Hypothalamus (tissue), 51 donors: ENCODE data around the gene EPHB2.
"Not testable (repeated sequence)": the region's sequence is repeated elsewhere in the genome, so short reads cannot be mapped to it uniquely, and the experiment has no call there.

Experiments
- DNase-seq, 51 donors: peaks; one replicate each; lab custom pipeline; 2025; lab: John Stamatoyannopoulos, UW

The EPHB2 gene

DNA sequence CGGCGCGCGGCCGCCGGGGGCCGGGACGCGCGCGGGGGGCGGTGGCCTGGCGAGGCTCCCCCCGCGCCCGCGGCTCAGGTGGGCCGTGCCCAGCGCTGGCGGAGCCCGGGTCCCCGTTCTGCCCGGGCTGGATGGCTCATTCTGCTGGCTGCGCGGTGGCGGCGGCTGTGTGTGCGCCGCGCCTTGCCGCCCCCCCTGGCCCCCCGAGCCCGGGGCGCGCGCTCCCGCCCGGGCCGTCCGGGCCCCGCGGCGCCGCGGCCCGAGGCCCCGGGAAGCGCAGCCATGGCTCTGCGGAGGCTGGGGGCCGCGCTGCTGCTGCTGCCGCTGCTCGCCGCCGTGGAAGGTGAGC, at the start of gene EPHB2:
TSS of gene EPHB2 (plus strand) at position 139 of the 349 bp plus-strand sequence. CDS start at position 283, 144 bp downstream.
- peak in 38 of 51 donors; percentile 13 to 76 (median 50) for DNase-seq

DNA sequence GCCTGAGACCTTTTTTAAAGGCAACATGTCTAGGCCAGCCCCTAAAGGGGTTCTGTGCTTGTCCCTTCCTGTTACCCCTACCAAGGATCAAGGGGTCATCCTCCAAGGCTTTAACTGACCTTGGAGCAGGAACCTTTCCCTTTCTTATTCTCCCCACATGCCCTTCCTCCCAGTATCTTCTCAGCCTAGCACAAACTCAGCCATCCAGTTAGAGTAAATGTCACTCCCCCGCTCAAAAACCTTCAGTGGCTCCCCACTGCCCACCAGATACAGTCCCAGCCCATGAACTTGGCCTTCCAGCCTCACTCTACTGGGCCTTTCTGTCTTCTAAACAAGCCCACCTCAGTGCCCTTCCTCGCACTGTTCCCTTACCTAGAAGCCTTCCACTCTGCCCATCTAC, 48.8 kb upstream of the EPHB2 start:
- no peak for DNase-seq

DNA sequence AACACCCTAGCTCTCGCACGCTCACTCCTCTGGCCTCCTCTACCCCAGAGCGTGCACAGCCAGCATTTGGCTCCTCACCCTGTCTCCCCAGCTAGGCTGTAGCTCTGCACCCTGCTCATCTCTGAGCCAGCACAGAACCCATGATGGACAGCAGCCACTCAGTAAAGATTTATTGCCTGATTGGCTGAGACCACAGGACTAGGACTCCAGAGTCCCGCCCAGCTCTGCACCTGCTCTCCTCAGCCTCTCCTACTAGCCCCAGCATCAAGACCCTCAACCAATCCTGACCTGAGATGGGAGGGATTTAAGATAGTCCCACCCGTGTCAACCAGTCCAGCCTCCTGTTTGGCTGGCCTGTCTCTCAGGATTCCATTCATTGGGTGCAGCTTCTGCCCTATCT, 48.3 kb upstream of the EPHB2 start:
- peak in 24 of 51 donors; percentile 16 to 63 (median 29) for DNase-seq

DNA sequence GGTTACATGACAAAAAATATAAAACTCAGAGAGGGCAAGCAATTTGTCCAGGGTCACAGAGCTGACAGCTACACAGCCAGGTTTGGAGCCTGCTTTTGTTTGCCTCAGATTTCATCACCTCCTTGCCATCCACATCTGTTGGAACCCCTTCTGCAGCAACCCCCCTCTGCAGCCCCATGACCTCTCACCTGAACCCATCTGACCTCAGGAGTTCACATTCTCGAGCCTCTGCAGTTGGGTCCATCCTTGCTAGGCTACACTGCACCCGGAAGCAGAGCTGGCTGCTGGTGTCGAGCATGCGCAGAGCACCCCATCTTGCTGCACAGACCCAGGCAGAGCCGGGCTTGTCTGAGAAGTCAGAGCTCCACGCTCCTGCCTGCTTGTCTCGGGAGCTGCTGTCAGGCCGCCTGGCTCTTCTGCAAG, 47.6 kb upstream of the EPHB2 start:
- DNase-seq, result no peak

DNA sequence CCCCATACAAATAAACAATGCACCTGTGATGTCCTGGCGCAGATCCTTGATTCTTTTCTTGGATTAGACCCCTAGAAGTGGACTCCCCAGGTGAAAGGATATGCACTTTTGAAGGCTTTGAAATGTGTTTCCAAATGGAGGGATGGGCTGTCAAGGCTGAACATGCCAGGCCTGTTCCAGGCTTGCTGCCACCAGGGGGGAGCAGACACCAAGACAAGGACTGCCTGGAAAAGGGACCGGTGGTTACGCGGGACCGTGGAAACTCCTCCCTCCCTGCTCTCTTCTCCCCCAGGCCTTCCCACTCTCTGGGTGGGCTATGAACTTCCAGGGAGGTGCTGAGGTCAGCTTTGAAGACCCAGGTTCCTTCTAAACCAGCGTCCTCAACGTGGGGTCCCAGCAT, 44.9 kb upstream of the EPHB2 start:
- DNase-seq, result peak in 18 of 51 donors; percentile 7 to 41 (median 16)

DNA sequence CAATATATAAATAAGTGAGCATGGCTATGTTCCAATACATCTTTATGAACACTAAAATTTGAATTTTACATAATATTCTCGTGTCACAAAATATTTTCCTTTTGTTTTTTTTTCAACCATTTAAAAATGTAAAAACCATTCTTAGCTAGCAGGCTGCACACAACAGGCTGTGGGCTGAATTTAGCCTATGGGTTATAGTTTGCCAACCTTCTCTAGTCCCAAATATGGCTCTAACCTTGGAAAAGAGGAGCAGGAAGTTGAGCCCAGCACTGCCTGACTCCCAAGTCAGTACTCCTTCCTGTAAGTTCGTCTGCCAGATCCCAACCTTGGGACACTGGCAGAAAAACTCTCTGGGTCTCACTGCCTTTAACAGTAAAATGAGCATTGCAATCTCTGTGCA, 44.2 kb upstream of the EPHB2 start:
- no peak for DNase-seq

DNA sequence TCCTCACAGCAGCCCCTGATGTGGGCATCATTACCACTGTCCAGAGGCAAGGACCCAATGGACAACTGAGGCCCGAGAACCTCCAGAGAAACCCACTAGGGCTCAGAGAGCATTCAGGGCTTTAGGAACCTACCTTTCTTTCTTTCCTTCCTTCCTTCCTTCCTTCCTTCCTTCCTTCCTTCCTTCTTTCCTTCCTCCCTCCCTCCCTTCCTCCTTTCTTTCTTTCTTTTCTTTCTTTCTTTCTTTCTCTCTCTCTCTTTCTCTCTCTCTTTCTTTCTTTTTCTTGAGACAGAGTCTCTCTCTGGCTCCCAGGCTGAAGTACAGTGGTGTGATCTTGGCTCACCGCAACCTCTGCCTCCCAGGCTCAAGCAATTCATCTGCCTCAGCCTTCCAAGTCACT, 41.8 kb upstream of the EPHB2 start:
- not testable (repeated sequence) for DNase-seq

DNA sequence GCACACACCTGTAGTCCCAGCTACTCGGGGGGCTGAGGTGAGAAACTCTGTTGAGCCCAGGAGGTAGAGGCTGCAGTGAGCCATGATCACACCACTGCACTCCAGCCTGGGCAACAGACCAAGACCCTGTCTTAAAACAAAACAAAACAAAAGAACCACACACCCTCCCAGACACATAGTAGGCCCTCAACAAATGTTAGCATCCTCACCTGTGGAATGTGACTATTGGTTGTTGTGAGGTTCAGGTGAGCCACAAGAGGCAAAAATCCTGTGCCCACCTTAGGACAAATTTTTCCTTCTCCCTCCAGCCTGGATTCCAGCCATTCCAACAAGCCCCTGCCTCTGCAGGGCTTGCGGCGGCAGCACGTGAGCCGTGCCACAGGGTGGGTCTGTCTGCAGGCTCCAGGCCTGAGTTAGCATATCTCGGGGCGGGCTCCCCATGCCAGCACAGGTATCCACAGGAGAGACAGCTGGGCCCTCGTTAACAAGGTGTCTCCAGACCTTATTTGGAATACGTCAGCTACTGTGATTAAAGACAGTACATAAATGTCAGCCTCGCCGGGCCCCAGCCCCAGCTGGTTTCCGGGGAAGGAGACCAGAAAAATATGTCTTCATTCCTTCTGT, 40.2 kb upstream of the EPHB2 start:
- no peak for DNase-seq

DNA sequence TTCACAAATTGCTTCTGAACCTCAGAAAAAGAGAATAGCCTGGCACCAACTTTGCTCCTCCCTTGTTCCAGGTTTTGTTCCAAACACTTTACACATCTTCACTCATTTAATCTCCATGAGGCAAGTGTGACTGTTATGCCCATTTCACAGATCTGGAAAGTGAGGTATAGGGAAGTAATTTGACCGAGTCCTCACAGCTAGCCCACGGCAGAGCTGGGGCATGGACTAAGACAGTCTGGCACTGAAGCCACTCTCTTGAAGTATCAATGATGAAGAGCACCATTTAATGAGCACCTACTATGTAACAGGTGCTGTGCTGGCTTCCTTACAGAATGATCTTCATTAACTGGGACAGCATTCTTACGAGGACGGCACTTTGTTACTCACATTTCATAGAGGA, 38.6 kb upstream of the EPHB2 start:
- DNase-seq, result no peak

DNA sequence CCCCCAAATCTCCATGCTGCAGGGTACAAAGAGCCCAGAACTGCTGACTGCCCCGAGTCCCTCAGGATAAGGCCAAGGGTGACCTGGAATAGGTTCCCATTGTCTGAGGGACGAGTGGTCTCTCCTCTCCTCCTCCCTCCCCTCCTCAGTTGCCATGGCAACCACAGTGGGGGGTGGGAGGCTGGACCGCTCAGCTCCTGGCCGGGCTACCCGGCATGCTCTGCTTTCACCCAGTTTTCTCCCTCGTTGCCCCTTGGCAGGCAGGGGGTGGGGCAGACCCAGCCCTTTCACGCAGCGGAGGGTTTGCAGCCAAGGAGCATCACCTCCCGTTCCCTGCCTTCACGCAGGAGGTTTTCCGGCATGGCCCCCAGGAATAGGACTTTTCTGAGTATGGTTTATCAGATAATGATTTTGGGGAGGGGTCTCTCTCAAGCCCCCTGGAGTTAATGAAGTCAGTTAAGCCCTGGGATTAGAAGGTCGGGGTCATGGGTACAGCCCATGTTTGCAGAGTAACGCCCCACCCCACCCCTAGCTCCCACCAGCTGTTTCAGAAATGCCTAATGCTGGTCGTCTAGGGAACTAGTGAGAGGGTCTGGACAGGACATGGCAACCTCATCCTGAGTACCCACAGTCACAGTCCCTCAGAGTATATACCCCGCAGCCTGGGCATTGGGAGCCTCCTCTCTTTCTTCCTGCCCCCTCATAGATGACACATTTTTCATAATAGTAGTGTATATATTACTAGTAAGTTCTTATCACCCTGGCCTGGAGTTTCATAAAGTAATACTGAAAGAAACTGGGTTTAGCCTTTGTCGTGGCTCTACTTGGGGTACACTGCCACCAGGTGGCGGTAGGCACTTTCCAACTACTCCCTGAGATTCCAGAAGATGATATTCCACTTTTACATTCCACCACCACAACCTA, 36.9 kb upstream of the EPHB2 start:
- peak in 30 of 51 donors; percentile 6 to 64 (median 28) for DNase-seq

DNA sequence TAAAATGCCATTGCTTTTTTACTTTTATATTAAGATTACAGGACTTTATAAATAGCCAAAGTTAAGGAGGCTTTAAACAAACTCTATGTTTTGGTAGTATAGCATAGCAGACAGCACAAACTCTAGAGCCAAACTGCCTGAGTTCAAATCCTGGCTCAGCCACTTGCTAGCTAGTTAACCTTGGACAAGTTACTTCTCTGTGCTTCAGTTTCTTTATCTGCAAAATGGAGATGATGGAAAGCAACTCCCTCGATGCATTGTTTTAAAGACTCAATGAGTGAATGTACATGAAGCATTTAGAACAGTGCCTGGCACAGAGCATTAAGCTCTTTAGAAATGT, 36.3 kb upstream of the EPHB2 start:
- no peak for DNase-seq

DNA sequence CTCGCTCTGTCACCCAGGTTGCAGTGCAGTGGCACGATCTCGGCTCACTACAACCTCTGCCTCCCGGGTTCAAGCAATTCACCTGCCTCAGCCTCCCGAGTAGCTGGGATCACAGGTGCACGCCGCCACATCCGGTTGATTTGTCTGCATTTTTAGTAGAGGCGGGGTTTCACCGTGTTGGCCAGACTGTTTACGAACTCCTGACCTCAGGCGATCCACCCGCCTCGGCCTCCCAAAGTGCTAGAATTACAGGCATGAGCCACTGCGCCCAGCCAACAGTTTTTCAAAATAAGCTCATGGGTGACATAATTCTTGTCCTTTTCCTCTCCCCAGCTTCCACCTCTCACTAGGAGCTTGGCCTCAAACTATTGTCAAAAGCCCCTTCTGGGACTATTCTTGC, 34.5 kb upstream of the EPHB2 start:
- DNase-seq, result not testable (repeated sequence)

DNA sequence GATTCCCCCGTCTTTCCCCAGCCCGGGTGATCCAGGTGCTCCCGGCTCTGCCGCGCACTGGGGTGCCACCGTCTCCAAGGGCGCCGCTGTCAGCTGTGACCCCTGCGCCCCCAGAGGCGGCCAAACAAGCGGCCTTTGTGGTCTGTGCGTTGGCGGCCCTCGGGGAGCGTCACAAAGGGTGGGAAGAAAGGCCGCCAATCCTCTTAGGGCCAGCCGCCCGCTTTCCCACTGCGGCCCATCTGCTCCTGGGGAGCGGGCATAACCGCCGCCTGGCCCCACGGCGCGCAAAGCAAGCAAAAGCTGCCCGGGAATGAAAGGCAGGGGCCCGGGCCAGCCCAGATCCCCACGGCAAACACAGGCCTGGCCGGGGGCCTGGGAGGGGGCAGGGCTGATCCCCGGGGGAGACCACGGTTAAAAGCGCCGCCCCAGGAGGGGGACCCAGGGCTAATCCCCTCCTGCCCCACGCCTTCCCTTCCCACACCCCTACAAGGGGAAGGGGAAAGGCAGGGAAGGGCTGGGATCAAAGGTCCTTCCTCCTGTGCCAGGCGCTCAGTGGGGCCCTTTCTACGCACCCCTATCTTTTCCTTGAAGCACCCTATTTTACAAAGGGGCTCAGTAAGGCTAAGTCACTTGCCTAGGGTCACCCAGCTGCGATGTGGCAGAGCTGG, 33.6 kb upstream of the EPHB2 start:
- peak in 7 of 51 donors; percentile 6 to 26 (median 12) for DNase-seq

DNA sequence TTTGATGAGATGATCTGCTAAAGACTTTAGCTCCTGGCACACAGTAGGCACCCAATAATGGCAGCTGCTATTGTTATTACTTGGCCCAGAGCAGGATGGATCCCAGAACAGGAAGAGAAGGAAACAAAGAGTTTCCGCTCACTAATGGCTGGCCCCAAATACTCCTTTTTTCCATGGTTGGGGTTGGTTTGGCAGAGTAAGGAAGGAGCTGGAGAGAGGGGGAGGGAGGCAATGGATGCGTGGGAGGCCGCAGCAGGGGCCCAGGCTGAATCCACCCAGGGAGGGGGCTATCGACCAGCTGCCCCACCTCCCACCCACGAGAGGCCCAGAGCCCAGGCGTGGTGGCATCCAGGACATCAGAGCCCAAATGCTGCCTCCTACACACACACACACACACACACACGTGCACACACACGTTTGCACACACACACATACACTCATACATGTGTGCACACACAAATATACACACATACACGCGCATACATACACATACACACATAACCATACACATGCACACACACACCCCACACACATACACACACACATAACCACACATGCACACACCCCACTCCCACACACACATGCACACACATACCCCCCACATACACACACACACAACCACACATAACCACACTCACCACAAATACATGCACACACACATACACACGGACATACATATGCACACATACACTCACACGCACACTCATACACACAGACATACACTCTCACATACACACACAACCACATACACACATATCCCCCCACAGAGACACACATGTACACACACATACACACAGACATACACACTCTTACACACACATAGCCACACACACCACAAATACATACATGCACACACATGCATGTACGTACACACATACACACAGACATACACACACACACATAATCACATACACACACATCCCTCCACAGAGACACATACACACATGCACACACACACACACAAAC, 32.4 kb upstream of the EPHB2 start:
- DNase-seq, result no peak

DNA sequence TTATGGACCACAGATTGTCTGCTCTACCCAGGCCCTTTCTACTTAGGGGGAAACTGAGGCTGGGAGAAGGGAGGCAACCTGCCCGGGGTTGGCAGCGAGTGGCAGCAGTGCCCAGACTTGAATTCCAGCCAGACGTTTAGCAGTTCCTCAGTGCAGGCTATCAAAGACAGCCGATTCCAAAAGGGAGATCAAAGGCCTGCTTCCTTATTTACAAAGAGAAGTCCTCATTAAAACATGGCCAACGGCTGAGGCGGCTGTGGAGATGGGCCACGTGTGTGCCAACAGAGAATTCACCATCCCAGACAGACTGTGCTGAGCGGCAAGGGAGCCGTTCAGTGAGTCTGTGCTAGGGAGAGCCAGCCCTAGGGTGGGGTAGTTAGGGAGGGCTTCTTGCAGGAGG, 29.9 kb upstream of the EPHB2 start:
- DNase-seq, result no peak

DNA sequence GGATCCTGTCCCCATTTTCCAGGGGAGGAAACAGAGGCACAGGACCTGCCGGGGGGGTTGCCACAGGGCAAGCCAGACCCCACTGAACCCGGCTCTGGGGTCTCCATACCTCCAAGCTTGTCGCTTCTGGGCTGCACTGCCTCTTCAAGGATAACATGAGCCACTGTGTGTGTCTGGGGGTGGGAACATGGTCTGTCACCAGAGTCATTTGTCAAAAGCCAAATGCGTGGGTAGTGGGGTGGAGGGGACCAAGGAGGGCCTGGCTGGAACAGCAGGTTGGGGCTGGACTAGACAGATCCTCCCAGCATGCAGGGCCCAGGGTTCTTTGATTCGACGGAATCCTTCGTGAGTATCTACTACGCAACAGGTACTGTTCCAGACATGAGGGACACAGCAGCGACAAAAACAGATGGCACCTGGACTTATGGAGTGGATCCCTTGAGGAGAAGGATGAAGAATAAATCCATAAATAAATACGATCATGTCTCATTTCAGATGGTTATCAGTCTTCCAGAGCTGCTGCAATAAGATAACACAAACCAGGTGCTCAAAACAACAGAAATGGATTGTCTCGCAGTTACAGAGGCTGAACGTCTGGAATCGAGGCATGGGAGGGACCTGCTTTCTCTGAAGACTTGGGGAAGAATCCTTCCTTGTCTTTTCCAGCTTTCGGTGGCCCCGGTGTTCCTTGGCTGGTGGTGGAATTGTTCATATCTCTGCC, 28.9 kb upstream of the EPHB2 start:
- DNase-seq, result no peak

DNA sequence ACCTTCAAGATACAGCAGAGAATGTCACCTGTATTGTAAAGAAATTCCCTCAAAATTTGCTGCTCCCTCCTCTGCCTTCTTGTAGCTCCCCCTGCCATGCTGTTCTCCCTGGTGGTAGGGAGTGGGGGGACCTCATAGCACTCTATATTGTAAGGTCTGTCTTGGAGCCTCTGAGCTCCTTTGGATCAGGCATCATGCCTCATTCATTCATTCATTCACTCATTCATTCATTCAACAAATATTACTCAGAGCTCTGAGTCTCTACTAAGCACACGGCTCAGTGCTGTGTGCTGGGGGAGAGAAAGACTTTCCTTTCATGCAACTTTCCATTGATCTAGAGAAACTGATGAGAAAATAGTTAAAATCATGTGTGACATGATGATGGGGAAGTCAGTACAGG, 27.1 kb upstream of the EPHB2 start:
- no peak for DNase-seq

DNA sequence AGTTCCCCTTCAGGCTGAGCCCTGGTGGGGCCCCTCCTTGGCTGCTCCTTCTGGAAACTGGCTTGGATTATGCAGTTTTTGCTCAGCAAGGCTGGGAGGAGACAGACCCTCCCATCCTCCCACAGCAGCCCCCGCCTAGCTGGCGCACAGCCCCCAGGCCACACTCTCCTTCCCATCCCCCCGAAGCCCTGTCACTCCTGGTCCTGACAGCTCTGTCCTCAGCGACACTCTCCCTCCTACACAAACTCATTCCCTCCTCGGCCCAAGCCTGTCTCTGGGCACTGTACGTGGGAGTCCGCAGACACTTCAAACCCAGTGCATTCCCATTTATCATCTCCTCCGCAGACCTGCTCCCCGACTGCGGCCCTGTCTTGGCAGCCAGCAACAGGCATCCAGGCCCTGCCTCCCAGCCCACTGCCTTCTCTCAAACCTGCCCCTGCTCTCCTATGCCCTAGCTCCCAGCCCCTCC, 25.0 kb upstream of the EPHB2 start:
- DNase-seq, result no peak

DNA sequence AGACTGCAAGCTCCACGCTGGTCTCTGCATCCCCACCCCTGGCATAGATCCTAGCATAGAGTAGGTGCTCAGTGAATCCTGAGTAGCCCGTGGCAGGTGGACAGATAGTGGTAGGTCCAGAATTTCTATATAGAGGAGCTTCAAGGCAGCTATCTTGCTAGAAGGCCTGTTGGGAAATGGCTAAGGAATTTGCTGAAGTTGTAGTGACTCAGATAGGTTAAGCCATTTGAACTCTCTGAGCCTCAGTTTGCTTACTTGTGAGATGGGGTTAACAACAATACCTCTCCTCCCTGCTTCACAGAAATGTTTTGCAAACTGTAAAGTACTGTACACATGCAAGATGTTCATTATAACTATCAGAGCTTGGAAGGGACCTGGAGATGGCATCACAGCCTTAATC, 23.4 kb upstream of the EPHB2 start:
- no peak for DNase-seq

DNA sequence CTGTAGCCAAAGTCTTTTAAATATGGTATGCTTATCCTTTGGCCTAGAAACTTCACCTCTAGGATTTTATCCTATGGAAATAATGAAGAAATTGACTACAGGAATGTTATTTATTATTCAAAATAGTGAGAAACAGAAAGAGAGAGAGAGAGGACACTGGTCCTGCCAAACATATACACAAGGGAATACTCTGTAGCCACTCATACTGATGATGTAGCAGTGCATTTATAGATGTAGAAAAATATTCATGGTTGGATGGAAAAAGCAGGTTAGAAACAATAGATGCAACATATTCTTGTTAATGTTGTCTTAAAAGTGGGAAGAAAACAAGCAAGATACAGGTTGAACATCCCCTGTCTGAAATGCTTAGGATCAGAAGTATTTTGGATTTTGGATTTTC, 22.2 kb upstream of the EPHB2 start:
- DNase-seq, result no peak
